GM21723 (cell line): Measurements from ENCODE around the gene ATP11A.
"Not testable (repeated sequence)": the region's sequence is repeated elsewhere in the genome, so short reads cannot be mapped to it uniquely, and the experiment has no call there.

ENCODE experiments used
- ATAC-seq: cut with Tn5 transposase; IDR thresholded peaks from one replicate; pipeline ENCODE4 v1.9.1; 2021; ENCODE audit warnings: mild to moderate bottlenecking, moderate library complexity; ENCODE audit not compliant: unreplicated experiment

ATP11A gene

GRCh38 chr13:112669881-112670499 is 19.8 kb upstream of the ATP11A start:
- ATAC-seq = no peak

DNA sequence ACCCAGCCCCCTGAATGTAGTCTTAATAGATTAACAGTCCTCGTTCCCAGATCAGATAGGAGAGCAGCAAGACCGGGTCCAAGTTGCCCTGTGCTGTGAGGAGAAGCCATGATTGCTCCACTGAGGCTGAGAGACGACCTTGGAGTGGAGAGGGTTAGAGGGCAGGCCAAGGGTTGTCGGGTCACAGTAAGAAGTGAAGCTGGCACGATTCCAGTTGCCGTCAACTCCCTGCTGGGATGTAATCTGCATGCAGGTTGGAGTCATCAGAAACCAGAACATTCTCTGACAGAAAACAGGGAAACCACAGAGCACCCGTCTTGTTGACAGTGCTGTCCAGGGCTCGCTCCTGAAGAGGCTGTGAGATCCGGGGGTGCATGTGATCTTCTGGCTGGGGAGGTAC is 19.0 kb upstream of the ATP11A start:
- ATAC-seq = no peak

DNA sequence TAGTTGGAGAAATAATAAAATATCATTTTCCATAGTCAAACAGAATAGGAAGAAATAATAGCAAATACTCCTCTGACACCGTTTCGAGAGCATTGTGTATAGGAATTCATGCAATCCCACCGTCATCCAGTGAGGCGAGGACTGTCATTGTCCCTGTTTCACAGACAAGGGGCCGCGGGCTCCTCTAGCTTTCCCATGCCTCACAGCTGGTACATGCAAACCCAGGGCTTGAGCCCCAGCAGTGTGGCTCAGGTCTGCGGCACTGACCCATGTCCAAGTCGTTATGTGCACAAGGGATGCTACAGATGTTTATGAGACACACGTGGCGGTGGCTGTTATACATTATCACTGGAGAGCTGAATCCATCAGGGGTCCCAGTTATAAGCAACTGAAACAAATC is 18.5 kb upstream of the ATP11A start:
- ATAC-seq = no peak

GRCh38 chr13:112672651-112673284 is 17.1 kb upstream of the ATP11A start:
- ATAC-seq = no peak

DNA sequence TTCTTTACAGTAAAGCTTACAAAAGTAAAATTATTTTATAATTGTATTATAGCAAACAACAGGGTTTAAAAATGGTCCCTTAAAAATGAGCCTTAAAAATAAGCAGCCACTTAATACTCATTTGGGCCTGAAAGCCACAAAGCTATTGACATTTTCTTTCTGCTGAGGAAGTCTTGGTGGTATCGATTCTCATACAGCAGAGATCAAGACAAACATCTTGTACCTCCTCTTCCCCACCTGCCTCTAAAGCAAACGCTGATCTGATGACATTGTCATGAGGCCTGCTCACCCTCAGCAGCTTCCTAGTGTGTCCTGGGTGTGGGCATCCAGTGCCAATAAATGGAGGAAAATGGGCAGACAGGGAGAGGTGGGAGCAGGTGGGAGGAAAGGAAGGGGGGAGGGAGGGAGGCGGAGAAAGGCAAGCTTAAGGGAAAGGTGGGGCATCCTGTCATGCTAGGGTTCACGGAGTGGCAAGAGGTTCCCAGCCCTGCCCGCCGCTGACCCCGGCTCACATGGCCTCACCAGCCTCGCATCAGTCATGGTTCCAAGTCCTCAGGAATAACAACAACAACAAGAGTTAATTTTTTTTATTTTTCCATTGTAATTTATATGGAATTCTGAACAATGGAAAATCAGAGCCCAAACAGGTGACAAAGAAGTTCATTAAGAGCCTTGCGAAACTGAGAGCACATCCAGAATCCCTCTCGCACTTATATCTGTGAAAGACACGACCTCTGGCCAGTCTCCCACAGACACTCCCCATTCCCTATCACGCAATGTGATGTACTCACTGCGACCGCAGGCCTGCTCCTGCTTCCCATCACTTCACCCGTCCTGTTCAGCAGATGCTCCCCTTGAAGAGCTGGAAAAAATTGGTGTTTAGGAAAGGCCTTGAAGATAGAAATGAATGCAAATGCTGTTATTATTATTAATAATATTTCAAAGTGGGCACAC is 15.1 kb upstream of the ATP11A start:
- no peak for ATAC-seq

DNA sequence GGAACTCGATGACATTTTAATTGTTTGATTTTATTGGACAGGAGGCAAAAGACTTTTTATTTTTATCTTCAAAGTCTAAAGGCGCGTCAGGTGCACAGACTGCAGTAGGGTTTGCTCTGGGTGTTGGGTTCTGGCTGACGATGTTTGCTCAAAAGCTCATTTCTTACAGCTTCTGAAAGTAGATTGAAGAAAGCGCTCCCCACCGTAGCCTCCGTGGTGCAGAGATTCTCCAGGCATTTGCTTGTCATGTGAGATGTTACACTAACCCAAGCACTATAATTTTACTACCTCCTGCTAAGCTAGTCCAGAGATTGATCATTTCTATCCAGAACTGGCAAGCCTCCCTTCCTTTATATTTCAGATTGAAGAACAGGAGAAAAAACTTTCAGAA is 14.5 kb upstream of the ATP11A start:
- ATAC-seq = no peak

DNA sequence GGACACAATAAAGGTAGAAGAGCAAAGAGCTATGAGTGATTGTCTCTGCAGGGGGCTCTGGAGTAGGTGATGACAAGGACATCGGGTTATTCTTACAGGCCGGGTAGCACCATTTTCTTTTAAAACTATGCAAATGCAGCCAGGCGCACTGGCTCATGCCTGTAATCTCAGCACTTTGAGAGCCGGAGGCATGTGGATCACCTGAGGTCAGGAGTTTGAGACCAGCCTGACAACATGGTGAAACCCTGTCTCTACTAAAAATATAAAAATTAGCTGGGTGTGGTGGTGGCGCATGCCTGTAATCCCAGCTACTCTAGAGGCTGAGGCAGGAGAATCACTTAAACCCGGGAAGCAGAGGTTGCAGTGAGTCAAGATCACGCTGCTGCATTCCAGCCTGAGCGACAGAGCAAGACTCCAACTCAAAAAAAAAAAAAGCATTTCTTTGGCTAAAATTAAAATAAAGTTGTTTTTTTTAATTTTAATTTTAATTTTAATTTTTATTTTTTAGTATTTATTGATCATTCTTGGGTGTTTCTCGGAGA is 12.3 kb upstream of the ATP11A start:
- not testable (repeated sequence) for ATAC-seq

- no peak for ATAC-seq
Measured at GRCh38 chr13:112679381-112679780, 10.5 kb upstream of the ATP11A start.

GRCh38 chr13:112679932-112680677 is 9.7 kb upstream of the ATP11A start:
- ATAC-seq = no peak

GRCh38 chr13:112680741-112681360 is 9.0 kb upstream of the ATP11A start:
- no peak for ATAC-seq

- ATAC-seq = no peak
Measured at GRCh38 chr13:112683581-112683980, 6.3 kb upstream of the ATP11A start.

GRCh38 chr13:112684071-112684845 is 5.6 kb upstream of the ATP11A start:
- ATAC-seq = no peak

- not testable (repeated sequence) for ATAC-seq
Measured at GRCh38 chr13:112685189-112685805, 4.5 kb upstream of the ATP11A start.

- no peak for ATAC-seq
Measured at GRCh38 chr13:112685896-112686295, 3.9 kb upstream of the ATP11A start.

GRCh38 chr13:112686364-112686763 is 3.5 kb upstream of the ATP11A start:
- ATAC-seq = no peak

GRCh38 chr13:112686987-112687386 is 2.9 kb upstream of the ATP11A start:
- ATAC-seq = no peak

DNA sequence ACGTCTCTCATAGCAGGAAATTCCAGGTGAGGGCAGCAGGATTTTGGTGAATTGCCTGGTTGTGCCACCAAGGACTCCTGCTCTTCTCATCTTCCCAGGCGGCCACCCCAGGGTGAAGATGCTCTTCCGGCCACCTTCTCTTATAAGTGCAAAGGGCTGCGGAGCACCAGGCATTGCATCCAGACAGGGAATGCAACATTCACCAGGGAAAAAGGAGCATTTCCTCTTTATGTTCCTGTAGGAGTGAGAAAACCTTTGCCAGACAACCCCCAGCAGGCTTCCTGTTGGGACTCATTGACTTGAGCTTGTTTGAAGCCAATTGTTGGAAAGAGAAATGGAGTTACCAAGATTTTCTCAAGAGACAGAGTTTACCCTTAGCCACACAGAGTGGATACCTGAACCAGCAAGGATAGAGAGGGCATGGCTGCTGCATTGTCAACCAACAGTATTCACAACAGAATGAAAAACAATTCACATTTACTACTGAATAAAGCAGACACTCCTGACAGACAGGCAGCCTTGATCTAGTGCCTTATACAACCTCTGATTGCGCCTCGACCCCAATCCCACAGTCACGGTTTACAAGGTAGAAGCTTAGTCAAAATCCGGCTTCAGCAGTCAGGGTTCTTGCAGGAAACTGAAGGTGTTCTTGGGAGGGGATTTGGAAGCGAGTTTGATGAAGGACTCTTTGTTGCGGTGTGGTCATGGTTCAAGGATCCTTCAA is 1.8 kb upstream of the ATP11A start:
- no peak for ATAC-seq

DNA sequence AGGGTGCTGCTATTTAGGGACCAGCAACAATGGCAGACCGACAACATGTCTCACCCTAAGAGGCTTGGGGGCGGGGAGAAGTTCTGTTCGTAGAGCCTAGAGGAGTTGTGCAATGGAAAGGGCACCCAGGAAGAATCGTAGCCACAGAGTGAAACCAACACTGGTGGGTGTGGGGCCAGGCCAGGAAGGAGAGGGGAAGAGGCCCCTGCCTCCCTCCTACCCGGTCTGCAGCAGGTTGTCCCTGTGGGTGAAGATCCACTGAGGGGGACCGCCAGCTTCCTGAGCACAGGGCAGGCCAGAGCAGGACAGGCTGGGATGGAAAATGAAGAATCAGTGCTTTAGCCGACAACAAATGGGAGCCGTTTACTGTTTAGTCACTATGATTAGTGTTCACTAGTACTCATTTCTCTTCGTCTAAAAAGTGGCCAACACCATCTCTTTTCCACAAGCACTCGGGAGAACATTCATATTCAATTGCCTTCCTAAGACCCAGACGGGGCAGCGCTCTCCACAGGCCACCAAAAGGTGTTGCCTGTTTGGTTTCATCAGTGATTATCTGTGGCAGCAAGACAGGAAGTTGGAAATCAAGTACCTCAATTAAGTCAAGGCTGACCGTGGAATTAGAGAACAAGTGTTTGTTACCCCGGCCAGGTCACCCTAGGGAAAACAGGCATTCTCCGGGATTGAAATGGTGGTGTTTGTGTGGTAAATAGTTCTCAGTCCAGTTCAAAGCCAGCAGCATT is 1.1 kb upstream of the ATP11A start:
- no peak for ATAC-seq
